Hepatocyte (in vitro differentiated cells): Measurements from ENCODE around the gene PLSCR5.

Source experiments
- EZH2 ChIP-seq: fragments of 200-600 bp; sonication (generic); IDR thresholded peaks from 2 replicates; pipeline ENCODE4 v1.6.1; 2016; ENCODE audit warnings: antibody characterized with exemption, mild to moderate bottlenecking, borderline replicate concordance
- EZH2phosphoT487 ChIP-seq: fragments of 200-600 bp; sonication (generic); IDR thresholded peaks from one replicate; pipeline ENCODE4 v1.6.1; 2018; ENCODE audit warnings: antibody characterized with exemption, mild to moderate bottlenecking, low read depth, moderate library complexity; ENCODE audit not compliant: unreplicated experiment, severe bottlenecking
- TF ChIP-seq, protein P1 (sequence below): fragments of 200-600 bp; sonication (generic); IDR thresholded peaks from 2 replicates; pipeline ENCODE4 v1.5.1; 2016; ENCODE audit warnings: antibody characterized with exemption, mild to moderate bottlenecking; ENCODE audit not compliant: poor library complexity

DNA sequence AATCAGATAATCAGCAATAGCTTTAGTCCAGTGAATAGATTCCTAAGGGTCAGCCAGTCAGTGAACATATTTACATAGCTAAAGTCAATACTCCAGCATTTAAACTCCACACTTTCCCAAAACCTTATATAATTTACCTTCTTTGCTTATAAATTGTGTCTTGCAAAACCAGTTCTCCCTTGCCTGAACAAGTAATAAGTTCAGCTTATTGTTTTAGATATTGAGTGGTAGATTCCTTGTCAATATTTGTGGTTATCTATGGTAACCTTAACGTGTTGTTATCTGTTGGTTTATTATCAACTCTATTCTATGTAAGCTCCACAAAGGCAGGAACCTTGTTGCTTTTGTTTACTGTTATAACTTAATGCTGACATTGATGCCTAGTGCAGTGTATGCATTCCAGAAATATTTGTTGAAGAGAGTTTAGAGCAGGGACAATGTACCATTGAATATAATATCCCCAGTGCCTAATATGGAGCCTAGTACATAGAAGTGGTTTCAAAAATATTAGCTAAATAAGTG lies 24.0 kb downstream of the PLSCR5 start:
- TF ChIP-seq, protein P1, sequence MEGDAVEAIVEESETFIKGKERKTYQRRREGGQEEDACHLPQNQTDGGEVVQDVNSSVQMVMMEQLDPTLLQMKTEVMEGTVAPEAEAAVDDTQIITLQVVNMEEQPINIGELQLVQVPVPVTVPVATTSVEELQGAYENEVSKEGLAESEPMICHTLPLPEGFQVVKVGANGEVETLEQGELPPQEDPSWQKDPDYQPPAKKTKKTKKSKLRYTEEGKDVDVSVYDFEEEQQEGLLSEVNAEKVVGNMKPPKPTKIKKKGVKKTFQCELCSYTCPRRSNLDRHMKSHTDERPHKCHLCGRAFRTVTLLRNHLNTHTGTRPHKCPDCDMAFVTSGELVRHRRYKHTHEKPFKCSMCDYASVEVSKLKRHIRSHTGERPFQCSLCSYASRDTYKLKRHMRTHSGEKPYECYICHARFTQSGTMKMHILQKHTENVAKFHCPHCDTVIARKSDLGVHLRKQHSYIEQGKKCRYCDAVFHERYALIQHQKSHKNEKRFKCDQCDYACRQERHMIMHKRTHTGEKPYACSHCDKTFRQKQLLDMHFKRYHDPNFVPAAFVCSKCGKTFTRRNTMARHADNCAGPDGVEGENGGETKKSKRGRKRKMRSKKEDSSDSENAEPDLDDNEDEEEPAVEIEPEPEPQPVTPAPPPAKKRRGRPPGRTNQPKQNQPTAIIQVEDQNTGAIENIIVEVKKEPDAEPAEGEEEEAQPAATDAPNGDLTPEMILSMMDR: no peak
- TF ChIP-seq EZH2 (no peak), EZH2phosphoT487 (no peak)
